Measurements from ENCODE around the gene HAUS8. TPM values are rescaled to one million over a fixed set of nuclear protein-coding genes. Genes with fewer than 3 reads are reported as not detected.
A peak's percentile ranks its signal among the peaks of the same experiment; 100 is the strongest.

HAUS8 gene
- total and polyA plus RNA-seq, 2 of the 4 experiments (the other 2 are of a cell fraction) = 3.4 to 14.2 TPM

GRCh38 chr19:17079710-17080439 is 4.6 kb upstream of the HAUS8 start (continued):
- TF ChIP-seq FOS (IDR thresholded peaks at IDR 0.05; ENCODE audit: low read depth, low read length) (peak; percentile 93), CHD1 (IDR thresholded peaks at IDR 0.05; ENCODE audit: low read depth, low read length) (no peak; the same call in 1 of the 2 replicates)

- WGBS, 2 experiments (ENCODE audit: extremely low coverage in 2 of 2, insufficient read length in 1 of 2) = 53% methylated on average over 8 of the region's 19 CpGs; no CpG with 5 or more reads in 1 of the 2 experiments
- peak overlapping the region; percentile 35 for H3K18ac ChIP-seq (ENCODE audit: low read depth, low read length)
- H3K9ac ChIP-seq (ENCODE audit: low read depth, low read length) = peak overlapping the region; percentile 96
- dilution Hi-C loops (cut with HindIII; ENCODE audit: low sequenced_read_pairs, unreplicated experiment) (no loop called here), in situ Hi-C loops (cut with MboI; ENCODE audit: low sequenced_read_pairs) (no loop called here), intact Hi-C loops (cut with micrococcal nuclease) (no loop called here)
- TF ChIP-seq POLR2A (IDR thresholded peaks at IDR 0.05; ENCODE audit: low read depth, low read length) = peak; percentile 28
- no peak for TF ChIP-seq BHLHE40 (IDR thresholded peaks at IDR 0.05; ENCODE audit: low read depth, low read length)
- no peak for TF ChIP-seq CEBPB (IDR thresholded peaks at IDR 0.05; ENCODE audit: low read depth, low read length)
- no peak; the same call in 1 of the 2 replicates for TF ChIP-seq CHD1 (IDR thresholded peaks at IDR 0.05; ENCODE audit: low read depth, low read length)
- no peak for TF ChIP-seq RAD21 (IDR thresholded peaks at IDR 0.05; ENCODE audit: low read length)
- peak; percentile 42; the same call in 1 of the 2 replicates for TF ChIP-seq USF2 (IDR thresholded peaks at IDR 0.05; ENCODE audit: low read depth, low read length)
- no peak for TF ChIP-seq MAZ (IDR thresholded peaks at IDR 0.05; ENCODE audit: borderline replicate concordance, low read depth, low read length)
- TF ChIP-seq SMC3 (IDR thresholded peaks at IDR 0.05; ENCODE audit: low read depth, low read length) = no peak
- no peak for TF ChIP-seq FOS (IDR thresholded peaks at IDR 0.05; ENCODE audit: low read depth, low read length)
- no peaks in the 10 kb centered on the region for H3K9me3 ChIP-seq (ENCODE audit: control insufficient read depth, insufficient read depth, low read length)
- H2BK120ac ChIP-seq (ENCODE audit: low read depth, low read length) = peak overlapping the region; percentile 95
- H3K9me1 ChIP-seq (ENCODE audit: insufficient read depth, low read length) = peaks cover 15% of the 10 kb centered on the region
- H3K4me1 ChIP-seq (ENCODE audit: control insufficient read depth, insufficient read depth, low read length) = peaks cover 22% of the 10 kb centered on the region
- H3K79me1 ChIP-seq (ENCODE audit: low read depth in 1 of 2, low read length in 2 of 2) = peaks cover 9 to 41% of the 10 kb centered on the region in 2 experiments; a peak in 3 of 4 replicates
- peak overlapping the region; percentile 98 for H3K4ac ChIP-seq (ENCODE audit: low read depth, low read length)
- DNase-seq (peak; percentile 31), ATAC-seq (ENCODE audit: low read depth) (no peak)
- ChIA-PET POLR2A (ENCODE audit: unreplicated experiment) (interaction anchor here (0.6 kb wide), 1 partner anchor 174 kb away, joined by 11 read pairs; no protein-coding TSS in a partner anchor), CTCF (interaction anchor here (0.5 to 1.0 kb wide), 3 partner anchors 10 to 121 kb away, joined by 3 to 4 read pairs (median 3); no protein-coding TSS in a partner anchor)
- BruUV-seq (replicated peaks) = no TSS peak
- H3K36me3 ChIP-seq (ENCODE audit: control insufficient read depth, insufficient read depth, low read length) = peaks cover 8% of the 10 kb centered on the region; the same call in 1 of the 2 replicates
- H4K5ac ChIP-seq (ENCODE audit: low read depth, low read length) = peak overlapping the region; percentile 28
- peak overlapping the region; percentile 98 for H3K23ac ChIP-seq (ENCODE audit: low read depth, low read length)
- peak overlapping the region; percentile 99 for H3K27ac ChIP-seq (ENCODE audit: insufficient read depth, low read length)
- peak overlapping the region; percentile 99 for H2AK9ac ChIP-seq (replicated peaks; ENCODE audit: low read depth, low read length, poor library complexity)
- H2AFZ ChIP-seq (replicated peaks; ENCODE audit: low read length, poor library complexity) = peak overlapping the region; percentile 85
- H2BK15ac ChIP-seq (ENCODE audit: low read depth, low read length) = peak overlapping the region; percentile 100
- H3K56ac ChIP-seq (ENCODE audit: extremely low read depth, insufficient read depth, low read length) = peak overlapping the region; percentile 95
- H4K20me1 ChIP-seq (ENCODE audit: insufficient read depth, low read length) = peaks cover 59% of the 10 kb centered on the region
- H4K91ac ChIP-seq (ENCODE audit: insufficient read depth, low read depth, low read length) = peak overlapping the region; percentile 99
- H3K4me2 ChIP-seq (ENCODE audit: low read depth, low read length) = peak overlapping the region; percentile 75
- H2BK5ac ChIP-seq (ENCODE audit: low read depth, low read length, poor library complexity, severe bottlenecking) = peak overlapping the region; percentile 97
- peak overlapping the region; percentile 95 for H3K14ac ChIP-seq (replicated peaks; ENCODE audit: low read depth, low read length)
- peak overlapping the region; percentile 64 for H2BK20ac ChIP-seq (ENCODE audit: low read depth, low read length)
- H3K27me3 ChIP-seq (ENCODE audit: control insufficient read depth, insufficient read depth, low read length) = no peaks in the 10 kb centered on the region
- H2AK5ac ChIP-seq (ENCODE audit: low read depth, low read length) = peak overlapping the region; percentile 100
- peak overlapping the region; percentile 93 to 98 for H4K8ac ChIP-seq (ENCODE audit: low read depth in 2 of 2, low read length in 2 of 2)
- H3K4me3 ChIP-seq (ENCODE audit: insufficient read depth, low read depth, low read length) = peak overlapping the region; percentile 48
Measured at GRCh38 chr19:17078920-17079709, 3.9 kb upstream of the HAUS8 start.
